Caco-2 (cell line): ENCODE data around the gene SWAP70. TPM values are rescaled to one million over a fixed set of nuclear protein-coding genes. Genes with fewer than 3 reads are reported as not detected.

Experiments used
- BruUV-seq: library from RNA; stranded (reverse); fragments of 400-500 nt; replicated peaks from 2 replicates; lab custom pipeline; 2021; lab: Mats Ljungman, UMichigan
- CTCF ChIA-PET: fragments of 300-600 bp; sonication (Branson Sonifier 250); formaldehyde crosslinking; loops from one replicate; lab custom pipeline; 2022; ENCODE audit warnings: antibody characterized with exemption; lab: Charles Lee
- POLR2A ChIA-PET: fragments of 300-600 bp; sonication (Branson Sonifier 250); formaldehyde crosslinking; loops from one replicate; lab custom pipeline; 2022; ENCODE audit warnings: antibody characterized with exemption; lab: Charles Lee
- DNase-seq, 2 experiments: peaks; one replicate each; pipeline versions ENCODE4 v3.0.0 to v3.0.0-alpha.2; 2020 to 2022
- H3K27me3 ChIP-seq: replicated peaks from 2 replicates; pipeline ENCODE4 v1.6.0; 2011; ENCODE audit warnings: low read length; ENCODE audit not compliant: control insufficient read depth, insufficient read depth
- H3K36me3 ChIP-seq: 2 replicates; pipeline ENCODE4 v1.5.1; 2011; ENCODE audit warnings: low read length; ENCODE audit not compliant: control insufficient read depth, insufficient read depth
- H3K4me1 ChIP-seq: fragments of 250-450 bp; sonication (Bioruptor Pico); 2 replicates; pipeline ENCODE4 v1.5.1; 2020; ENCODE audit warnings: mild to moderate bottlenecking
- H3K4me3 ChIP-seq: 2 replicates; pipeline ENCODE4 v1.5.1; 2011; ENCODE audit warnings: low read depth, mild to moderate bottlenecking, control low read depth, low read length
- H3K9me3 ChIP-seq: fragments of 250-450 bp; sonication (Bioruptor Pico); 2 replicates; pipeline ENCODE4 v1.5.1; 2020; ENCODE audit warnings: mild to moderate bottlenecking, moderate library complexity
- H3K27ac Mint-ChIP-seq: one replicate; pipeline ENCODE4 v1.8.0; 2022; ENCODE audit warnings: mixed read lengths; ENCODE audit not compliant: unreplicated experiment
- H3K27me3 Mint-ChIP-seq: one replicate; pipeline ENCODE4 v1.8.0; 2022; ENCODE audit warnings: mixed read lengths; ENCODE audit not compliant: insufficient read depth, unreplicated experiment
- H3K36me3 Mint-ChIP-seq: one replicate; pipeline ENCODE4 v1.8.0; 2022; ENCODE audit warnings: mild to moderate bottlenecking, mixed read lengths; ENCODE audit not compliant: insufficient read depth, unreplicated experiment
- H3K4me1 Mint-ChIP-seq: one replicate; pipeline ENCODE4 v1.8.0; 2022; ENCODE audit warnings: low read depth, mixed read lengths; ENCODE audit not compliant: unreplicated experiment
- H3K4me3 Mint-ChIP-seq: one replicate; pipeline ENCODE4 v1.8.0; 2022; ENCODE audit warnings: mild to moderate bottlenecking, moderate library complexity, mixed read lengths; ENCODE audit not compliant: unreplicated experiment
- H3K9me3 Mint-ChIP-seq: one replicate; pipeline ENCODE4 v1.8.0; 2022; ENCODE audit warnings: mixed read lengths; ENCODE audit not compliant: unreplicated experiment
- intact Hi-C: fragments of 100-400 bp; cut with micrococcal nuclease; formaldehyde crosslinking; loops from one replicate; pipeline ENCODE4 v1.10.0; 2022; ENCODE audit not compliant: unreplicated experiment
- total RNA-seq: library from RNA; stranded (reverse); gene quantifications from 2 replicates; pipeline ENCODE4 v1.2.3, GENCODE V29; 2022
- TF ChIP-seq, protein P1 (sequence below), 2 experiments: fragments of 200-600 bp in 1 of 2; IDR thresholded peaks; 1 replicate in 1 of 2; 2 replicates in 1 of 2; pipeline versions ENCODE4 v1.5.1 to v1.8.0; 2011 to 2022; ENCODE audit warnings: antibody characterized with exemption in 1 of 2, control low read depth in 1 of 2, inconsistent platforms in 1 of 2, low read depth in 1 of 2, low read length in 1 of 2, mild to moderate bottlenecking in 1 of 2, moderate library complexity in 1 of 2; ENCODE audit not compliant: insufficient read depth in 1 of 2, severe bottlenecking in 1 of 2, unreplicated experiment in 1 of 2

Gene SWAP70
- total RNA-seq, 1 experiment from 2014 or later, result 42.4 TPM

DNA sequence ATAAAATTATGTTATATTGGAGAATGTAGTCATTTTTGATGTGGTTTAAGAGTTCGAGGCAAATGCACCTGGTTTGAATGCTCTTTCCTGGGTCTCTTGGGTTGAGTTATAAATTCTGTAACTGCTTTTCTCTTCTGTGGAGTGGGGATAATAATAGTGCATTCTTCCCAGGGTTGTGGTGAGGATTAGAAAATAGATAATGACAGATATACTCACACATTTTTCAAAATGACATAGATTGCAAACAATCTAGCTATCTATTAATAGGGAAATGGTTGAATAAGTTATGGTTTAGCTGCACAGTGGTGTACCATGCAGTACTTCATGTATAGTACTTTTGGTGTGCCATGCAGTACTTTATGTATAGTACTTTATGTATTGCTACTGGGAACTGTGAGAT, 67.4 kb downstream of the SWAP70 start:
- H3K4me1 ChIP-seq, result no peaks in the 10 kb centered on the region; the same call in 1 of the 2 replicates
- TF ChIP-seq, protein P1, sequence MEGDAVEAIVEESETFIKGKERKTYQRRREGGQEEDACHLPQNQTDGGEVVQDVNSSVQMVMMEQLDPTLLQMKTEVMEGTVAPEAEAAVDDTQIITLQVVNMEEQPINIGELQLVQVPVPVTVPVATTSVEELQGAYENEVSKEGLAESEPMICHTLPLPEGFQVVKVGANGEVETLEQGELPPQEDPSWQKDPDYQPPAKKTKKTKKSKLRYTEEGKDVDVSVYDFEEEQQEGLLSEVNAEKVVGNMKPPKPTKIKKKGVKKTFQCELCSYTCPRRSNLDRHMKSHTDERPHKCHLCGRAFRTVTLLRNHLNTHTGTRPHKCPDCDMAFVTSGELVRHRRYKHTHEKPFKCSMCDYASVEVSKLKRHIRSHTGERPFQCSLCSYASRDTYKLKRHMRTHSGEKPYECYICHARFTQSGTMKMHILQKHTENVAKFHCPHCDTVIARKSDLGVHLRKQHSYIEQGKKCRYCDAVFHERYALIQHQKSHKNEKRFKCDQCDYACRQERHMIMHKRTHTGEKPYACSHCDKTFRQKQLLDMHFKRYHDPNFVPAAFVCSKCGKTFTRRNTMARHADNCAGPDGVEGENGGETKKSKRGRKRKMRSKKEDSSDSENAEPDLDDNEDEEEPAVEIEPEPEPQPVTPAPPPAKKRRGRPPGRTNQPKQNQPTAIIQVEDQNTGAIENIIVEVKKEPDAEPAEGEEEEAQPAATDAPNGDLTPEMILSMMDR (IDR thresholded peaks at IDR 0.05; ENCODE audit: insufficient read depth in 1 of 2, low read depth in 1 of 2, low read length in 1 of 2, severe bottlenecking in 1 of 2, unreplicated experiment in 1 of 2), result no peak
- Mint-ChIP-seq H3K36me3 (peaks cover 63% of the 10 kb centered on the region), H3K4me1 (peaks cover 2% of the 10 kb centered on the region), H3K27ac (no peak overlapping the region), H3K27me3 (no peaks in the 10 kb centered on the region), H3K9me3 (peaks cover 11% of the 10 kb centered on the region), H3K4me3 (no peak overlapping the region)
- no peaks in the 10 kb centered on the region; the same call in 1 of the 2 replicates for H3K9me3 ChIP-seq
- CTCF ChIA-PET, result no interaction called here
- peaks cover 1% of the 10 kb centered on the region; the same call in 1 of the 2 replicates for H3K36me3 ChIP-seq
- POLR2A ChIA-PET, result no interaction called here
- no TSS peak for BruUV-seq
- no peak for DNase-seq
- no peaks in the 10 kb centered on the region for H3K27me3 ChIP-seq
- H3K4me3 ChIP-seq, result no peak overlapping the region
- intact Hi-C loops, result no loop called here

DNA sequence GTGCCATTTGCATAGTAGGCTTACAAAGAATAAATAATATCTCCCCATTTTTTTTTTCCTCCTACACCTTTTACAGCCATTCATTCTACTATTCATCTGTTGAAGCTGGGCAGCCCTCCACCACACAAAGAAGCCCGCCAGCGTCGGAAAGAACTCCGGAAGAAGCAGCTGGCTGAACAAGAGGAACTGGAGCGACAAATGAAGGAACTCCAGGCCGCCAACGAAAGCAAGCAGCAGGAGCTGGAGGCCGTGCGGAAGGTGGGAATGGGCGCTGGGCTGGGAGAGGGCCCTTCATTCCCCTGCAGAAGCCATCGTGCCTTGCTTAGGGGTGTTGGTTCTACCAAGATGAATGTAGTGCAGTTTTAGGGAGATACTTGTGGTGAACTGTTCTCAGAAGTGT, 68.6 kb downstream of the SWAP70 start:
- Histone ChIP-seq H3K9me3 (no peaks in the 10 kb centered on the region; the same call in 1 of the 2 replicates), H3K4me3 (no peak overlapping the region), H3K36me3 (peaks cover 1% of the 10 kb centered on the region; the same call in 1 of the 2 replicates), H3K27me3 (no peaks in the 10 kb centered on the region), H3K4me1 (no peaks in the 10 kb centered on the region)
- Mint-ChIP-seq H3K4me3 (no peak overlapping the region), H3K4me1 (peaks cover 6% of the 10 kb centered on the region), H3K27me3 (no peaks in the 10 kb centered on the region), H3K9me3 (peaks cover 12% of the 10 kb centered on the region), H3K27ac (no peak overlapping the region), H3K36me3 (peaks cover 67% of the 10 kb centered on the region)
- intact Hi-C loops, result no loop called here
- TF ChIP-seq, protein P1 (IDR thresholded peaks at IDR 0.05; ENCODE audit: insufficient read depth in 1 of 2, low read depth in 1 of 2, low read length in 1 of 2, severe bottlenecking in 1 of 2, unreplicated experiment in 1 of 2), result no peak
- BruUV-seq, result no TSS peak
- POLR2A ChIA-PET, result no interaction called here
- CTCF ChIA-PET, result no interaction called here
- DNase-seq, result no peak

DNA sequence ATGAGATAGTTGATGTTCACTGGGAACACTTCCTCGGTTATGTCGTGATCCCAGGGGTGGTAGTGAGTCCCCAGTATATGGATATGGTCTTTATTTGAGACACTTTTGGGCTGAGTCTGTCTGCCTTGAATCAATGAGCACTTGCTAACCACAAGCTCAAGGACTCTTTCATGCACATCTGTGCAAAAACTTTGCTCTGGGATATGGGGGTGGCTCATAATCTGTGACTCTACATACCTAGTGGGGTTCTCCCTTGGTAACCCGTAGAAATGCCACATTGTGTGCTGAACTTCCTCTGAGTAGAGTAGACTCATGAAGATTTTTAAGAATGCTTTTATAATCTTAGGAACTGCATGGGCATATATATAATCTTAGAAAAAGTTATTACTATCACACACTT, 69.3 kb downstream of the SWAP70 start:
- intact Hi-C loops, result no loop called here
- DNase-seq, result no peak
- Mint-ChIP-seq H3K36me3 (peaks cover 66% of the 10 kb centered on the region), H3K4me3 (no peak overlapping the region), H3K27ac (no peak overlapping the region), H3K27me3 (no peaks in the 10 kb centered on the region), H3K4me1 (peaks cover 6% of the 10 kb centered on the region), H3K9me3 (peaks cover 12% of the 10 kb centered on the region)
- TF ChIP-seq, protein P1 (IDR thresholded peaks at IDR 0.05; ENCODE audit: insufficient read depth in 1 of 2, low read depth in 1 of 2, low read length in 1 of 2, severe bottlenecking in 1 of 2, unreplicated experiment in 1 of 2), result no peak
- Histone ChIP-seq H3K36me3 (peaks cover 3% of the 10 kb centered on the region), H3K9me3 (no peaks in the 10 kb centered on the region; the same call in 1 of the 2 replicates), H3K4me1 (no peaks in the 10 kb centered on the region), H3K27me3 (no peaks in the 10 kb centered on the region), H3K4me3 (no peak overlapping the region)
- CTCF ChIA-PET, result no interaction called here
- POLR2A ChIA-PET, result no interaction called here
- no TSS peak for BruUV-seq
